ENCODE data around the gene NDE1.

DNA sequence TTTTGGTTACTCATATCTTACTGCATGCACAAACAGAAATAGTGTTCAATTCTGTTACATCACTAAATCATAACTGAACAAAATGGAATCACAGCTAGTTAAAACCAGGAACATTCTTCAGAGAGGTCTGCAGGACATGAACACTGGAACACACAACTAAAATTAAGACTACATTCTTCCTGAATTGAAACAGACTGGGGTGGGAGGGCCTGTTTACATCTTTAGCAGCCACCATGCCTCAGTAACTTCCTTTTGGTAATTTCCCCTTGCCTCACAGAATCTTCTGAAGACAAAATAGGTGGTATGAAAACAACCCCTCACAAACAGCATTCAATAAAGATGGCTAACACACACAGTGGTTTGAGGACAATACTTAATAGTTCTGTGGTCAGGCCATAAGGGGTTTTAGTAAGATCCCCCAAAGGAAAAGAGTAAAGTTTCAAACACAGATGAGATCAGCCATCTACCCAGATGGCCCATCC, 13.6 kb upstream of the NDE1 start:
- TF ChIP-seq, protein P1, sequence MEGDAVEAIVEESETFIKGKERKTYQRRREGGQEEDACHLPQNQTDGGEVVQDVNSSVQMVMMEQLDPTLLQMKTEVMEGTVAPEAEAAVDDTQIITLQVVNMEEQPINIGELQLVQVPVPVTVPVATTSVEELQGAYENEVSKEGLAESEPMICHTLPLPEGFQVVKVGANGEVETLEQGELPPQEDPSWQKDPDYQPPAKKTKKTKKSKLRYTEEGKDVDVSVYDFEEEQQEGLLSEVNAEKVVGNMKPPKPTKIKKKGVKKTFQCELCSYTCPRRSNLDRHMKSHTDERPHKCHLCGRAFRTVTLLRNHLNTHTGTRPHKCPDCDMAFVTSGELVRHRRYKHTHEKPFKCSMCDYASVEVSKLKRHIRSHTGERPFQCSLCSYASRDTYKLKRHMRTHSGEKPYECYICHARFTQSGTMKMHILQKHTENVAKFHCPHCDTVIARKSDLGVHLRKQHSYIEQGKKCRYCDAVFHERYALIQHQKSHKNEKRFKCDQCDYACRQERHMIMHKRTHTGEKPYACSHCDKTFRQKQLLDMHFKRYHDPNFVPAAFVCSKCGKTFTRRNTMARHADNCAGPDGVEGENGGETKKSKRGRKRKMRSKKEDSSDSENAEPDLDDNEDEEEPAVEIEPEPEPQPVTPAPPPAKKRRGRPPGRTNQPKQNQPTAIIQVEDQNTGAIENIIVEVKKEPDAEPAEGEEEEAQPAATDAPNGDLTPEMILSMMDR (optimal IDR thresholded peaks at IDR 0.05 in 1 of 3, IDR thresholded peaks at IDR 0.05 in 1 of 3, conservative IDR thresholded peaks at IDR 0.05 in 1 of 3; ENCODE audit: extremely low read depth in 1 of 3, insufficient read depth in 2 of 3, low read length in 3 of 3), result no peak
- no peak for TF ChIP-seq EZH2 (IDR thresholded peaks at IDR 0.05; ENCODE audit: low read length)

Measured in keratinocyte (primary cell).